AG09319 (cell line): Measurements from ENCODE around the gene ATP2B1.

ENCODE experiments used
- DNase-seq: peaks from one replicate; pipeline ENCODE4 v3.0.0-alpha.2; 2010; ENCODE audit warnings: low read depth; ENCODE audit errors: extremely low read depth
- CTCF ChIP-seq: IDR thresholded peaks from 2 replicates; pipeline ENCODE4 v1.5.1; 2011; ENCODE audit warnings: low read depth, mild to moderate bottlenecking, inconsistent platforms, low read length, moderate library complexity

The ATP2B1 gene

DNA sequence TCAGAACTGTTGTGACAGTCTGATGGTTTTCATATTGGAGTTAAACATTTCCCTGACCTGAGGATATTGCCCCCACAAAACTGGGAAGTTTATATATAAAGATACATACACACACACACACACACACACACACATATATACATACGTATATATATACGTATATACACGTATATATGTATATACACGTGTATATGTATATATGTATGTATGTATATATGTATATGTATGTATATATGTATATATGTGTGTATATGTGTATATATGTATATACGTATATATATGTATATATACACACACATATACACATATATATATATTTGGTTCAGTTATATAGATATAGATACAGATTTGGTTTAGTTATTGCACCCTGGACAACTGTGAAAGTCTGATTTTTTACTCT, 65.7 kb downstream of the ATP2B1 start:
- TF ChIP-seq CTCF: no peak
- DNase-seq: no peak

DNA sequence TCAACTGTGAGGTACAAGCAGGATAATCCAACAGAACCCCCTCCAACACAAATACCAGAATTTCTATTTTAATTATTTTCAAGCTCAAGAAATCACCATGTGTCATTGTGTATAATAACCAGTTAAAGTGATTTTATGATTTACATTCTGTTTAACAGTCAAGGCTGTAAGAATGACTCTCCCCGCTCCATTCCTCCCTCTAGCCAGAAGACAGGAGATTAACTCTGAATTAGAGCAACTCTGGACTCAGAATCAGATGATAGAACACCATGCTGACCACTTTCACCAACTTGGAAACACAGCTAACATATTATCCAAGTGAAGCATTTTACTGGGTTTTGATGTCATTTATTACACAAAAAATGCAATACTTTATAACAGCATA, 71.9 kb downstream of the ATP2B1 start:
- no peak for DNase-seq
- no peak for TF ChIP-seq CTCF

DNA sequence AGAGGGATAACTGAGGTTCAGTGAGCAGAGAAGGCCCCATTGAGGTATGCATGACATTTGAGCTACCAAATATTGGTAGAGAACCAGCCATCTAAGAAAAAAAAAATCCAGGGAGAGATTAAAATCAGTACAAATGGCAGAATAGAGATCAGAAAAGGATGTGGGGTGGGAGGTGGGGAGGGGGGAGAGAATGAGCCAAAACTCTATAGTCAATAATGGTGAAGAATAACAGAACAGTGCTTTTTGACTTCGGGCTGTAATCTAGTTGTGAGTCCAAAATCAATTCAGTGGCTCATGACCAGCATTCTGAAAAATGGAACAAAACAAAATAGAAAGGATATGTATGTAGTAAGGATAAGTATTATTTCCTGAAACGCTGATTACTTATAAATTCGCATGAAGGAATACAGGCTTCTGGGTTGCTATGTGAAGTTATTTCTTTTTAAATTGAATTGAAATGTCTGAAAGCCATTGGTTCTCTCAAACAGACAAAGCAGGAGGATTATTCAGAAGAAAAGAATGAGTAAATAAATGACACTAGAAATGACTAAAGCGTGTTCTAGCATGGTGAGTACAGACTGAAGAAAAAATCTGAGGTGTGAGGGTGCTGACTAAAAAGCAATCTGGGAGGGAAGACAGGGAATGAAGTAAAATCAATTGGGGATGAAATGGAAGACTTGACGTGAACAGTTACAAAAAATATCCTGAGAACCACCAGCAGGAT, 72.4 kb downstream of the ATP2B1 start:
- no peak for DNase-seq

GRCh38 chr12:89634508-89634907, 74.1 kb downstream of the ATP2B1 start:
- TF ChIP-seq CTCF: no peak

More for the DNA sequence above, 72.4 kb downstream of the ATP2B1 start:
- TF ChIP-seq CTCF: no peak

GRCh38 chr12:89632778-89633177, 75.9 kb downstream of the ATP2B1 start:
- no peak for TF ChIP-seq CTCF
- DNase-seq: no peak

More at GRCh38 chr12:89634508-89634907, 74.1 kb downstream of the ATP2B1 start:
- DNase-seq: no peak

DNA sequence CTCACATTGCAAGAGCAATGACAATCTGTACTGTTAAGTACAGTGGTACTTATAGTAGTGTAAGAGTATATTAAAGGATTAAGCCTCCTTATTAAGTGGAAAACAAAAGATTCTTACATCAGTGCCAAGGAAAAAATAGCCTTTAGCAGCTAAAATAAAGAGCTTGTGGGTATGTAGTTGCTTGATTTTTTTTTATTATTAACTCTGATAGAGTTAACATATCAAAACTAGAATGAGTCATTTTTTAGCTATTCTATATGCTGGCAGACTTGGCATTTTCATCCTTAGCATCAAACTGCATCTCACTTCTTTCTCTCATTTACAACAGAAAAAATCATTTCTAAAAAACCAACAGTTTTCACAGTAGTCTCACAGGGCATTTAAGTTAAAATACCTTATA, 86.5 kb downstream of the ATP2B1 start:
- DNase-seq: no peak
- no peak for TF ChIP-seq CTCF

- TF ChIP-seq CTCF: no peak
- DNase-seq: no peak
Measured at GRCh38 chr12:89621521-89621920, 87.1 kb downstream of the ATP2B1 start.
